ENCODE measurements around the gene XRCC4. TPM values are rescaled to one million over a fixed set of nuclear protein-coding genes. Genes with fewer than 3 reads are reported as not detected.

Gene XRCC4
- total RNA-seq, 5 donors from 2014 or later (not counting 1 experiment from before 2014, with no cell fraction given), result 3.5 to 5.1 (median 4.2) TPM

DNA sequence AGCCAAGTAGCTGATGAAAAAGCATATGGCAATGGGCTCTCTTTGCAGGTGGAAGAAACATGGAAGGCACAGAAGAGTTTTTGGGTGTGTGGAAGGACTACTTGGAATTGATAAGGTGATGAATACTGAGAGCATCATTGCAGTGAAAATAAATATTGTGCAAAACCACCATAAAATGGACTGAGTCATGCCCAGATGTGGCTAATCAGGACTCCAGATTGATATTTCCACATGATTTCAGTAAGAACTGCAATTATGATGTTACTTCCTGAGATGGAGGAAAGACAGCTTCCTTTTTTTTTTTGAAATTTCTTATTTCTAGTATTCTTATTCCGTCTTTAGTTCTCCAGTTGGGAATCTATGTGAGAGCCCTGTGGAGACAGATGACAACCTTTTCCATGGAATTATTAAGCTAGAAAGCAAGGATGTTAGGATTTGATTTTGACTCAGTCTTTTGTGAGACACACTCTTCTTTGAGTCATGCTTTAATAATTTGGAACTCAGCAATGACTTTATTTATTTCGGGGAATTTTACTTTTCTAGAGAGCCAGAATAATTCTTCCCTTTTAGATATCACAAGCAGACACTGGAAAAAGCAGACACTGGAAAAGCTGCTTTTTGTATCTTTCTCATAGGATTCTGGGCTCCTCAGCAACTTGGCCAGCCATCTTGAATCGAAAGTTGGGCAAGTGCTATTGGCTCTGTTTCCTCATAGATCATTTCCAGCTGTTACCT, 300.0 kb downstream of the XRCC4 start:
- WGBS (ENCODE audit: insufficient coverage), result no CpG with 5 or more reads among the region's 3 CpGs
- Mint-ChIP-seq H3K36me3 (no peaks in the 10 kb centered on the region), H3K4me1 (no peaks in the 10 kb centered on the region), H3K4me3 (no peak overlapping the region), H3K27ac (no peak overlapping the region), H3K9me3 (no peaks in the 10 kb centered on the region), H3K27me3 (no peaks in the 10 kb centered on the region)
- no peak for DNase-seq
- H3K4me3 ChIP-seq (ENCODE audit: control insufficient read depth in 1 of 2, extremely low read depth in 1 of 2, low read length in 1 of 2), result no peak overlapping the region
- H3K27me3 ChIP-seq (replicated peaks in 1 of 2; ENCODE audit: control insufficient read depth in 2 of 2, extremely low read depth in 1 of 2, insufficient read depth in 2 of 2, low read length in 1 of 2), result no peaks in the 10 kb centered on the region
- no peaks in the 10 kb centered on the region for H3K4me1 ChIP-seq (ENCODE audit: control insufficient read depth in 1 of 2, extremely low read depth in 1 of 2, insufficient read depth in 2 of 2, low read length in 2 of 2)
- ChIA-PET CTCF (interaction anchor here in 1 of 2 donors (0.6 kb wide), 1 partner anchor 9 kb away, joined by 5 read pairs; no protein-coding TSS in a partner anchor), POLR2A (interaction anchor here in 1 of 2 donors (0.6 kb wide), 1 partner anchor 10 kb away, joined by 3 read pairs; no protein-coding TSS in a partner anchor)
- no peaks in the 10 kb centered on the region for H3K36me3 ChIP-seq (ENCODE audit: control insufficient read depth in 2 of 2, extremely low read depth in 1 of 2, insufficient read depth in 1 of 2, low read length in 1 of 2)
- ATAC-seq (replicated peaks in 1 of 4), result no peak
- no peaks in the 10 kb centered on the region for H3K9me3 ChIP-seq
- H3K27ac ChIP-seq (ENCODE audit: low read length), result no peak overlapping the region

DNA sequence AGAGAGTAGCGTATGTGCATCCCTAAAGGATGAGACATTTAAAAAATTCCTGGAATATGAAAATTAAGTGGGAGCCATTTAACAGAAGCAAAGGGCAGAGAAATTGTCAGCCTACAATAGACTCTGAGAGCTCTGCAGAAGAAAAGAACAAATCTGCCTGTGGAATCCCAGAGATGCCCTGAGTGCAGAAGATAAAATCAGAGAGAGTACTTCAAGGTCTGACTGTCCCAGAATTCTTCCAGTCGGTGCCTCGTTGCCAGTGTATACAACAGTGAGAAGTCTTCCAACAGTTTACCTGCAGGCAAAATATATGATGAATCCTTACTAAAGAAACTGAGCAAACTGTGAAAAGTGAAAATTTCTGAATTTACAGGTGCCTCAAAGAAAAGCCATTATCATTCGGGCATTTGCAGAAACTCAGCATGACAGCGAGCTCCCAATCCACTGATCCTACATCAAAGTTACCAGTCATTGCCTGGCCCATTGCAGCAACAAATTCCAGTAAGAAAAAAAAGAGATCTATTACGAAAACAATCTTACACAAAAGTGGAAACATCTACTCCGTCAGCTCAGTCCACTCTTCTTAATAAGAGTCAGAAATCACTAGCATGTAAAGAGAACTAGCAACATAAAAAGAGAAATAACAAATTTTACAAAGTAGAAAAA, 301.4 kb downstream of the XRCC4 start:
- no peaks in the 10 kb centered on the region for H3K4me1 Mint-ChIP-seq
- no peaks in the 10 kb centered on the region for H3K36me3 Mint-ChIP-seq
- Histone ChIP-seq H3K27ac (ENCODE audit: low read length) (no peak overlapping the region), H3K27me3 (replicated peaks in 1 of 2; ENCODE audit: control insufficient read depth in 2 of 2, extremely low read depth in 1 of 2, insufficient read depth in 2 of 2, low read length in 1 of 2) (no peaks in the 10 kb centered on the region), H3K4me3 (ENCODE audit: control insufficient read depth in 1 of 2, extremely low read depth in 1 of 2, low read length in 1 of 2) (no peak overlapping the region), H3K9me3 (no peaks in the 10 kb centered on the region), H3K36me3 (ENCODE audit: control insufficient read depth in 2 of 2, extremely low read depth in 1 of 2, insufficient read depth in 1 of 2, low read length in 1 of 2) (no peaks in the 10 kb centered on the region), H3K4me1 (ENCODE audit: control insufficient read depth in 1 of 2, extremely low read depth in 1 of 2, insufficient read depth in 2 of 2, low read length in 2 of 2) (no peaks in the 10 kb centered on the region)
- DNase-seq (no peak), ATAC-seq (replicated peaks in 1 of 4) (no peak)
- 78% methylated on average over 2 of the region's 7 CpGs for WGBS (ENCODE audit: insufficient coverage)
- ChIA-PET CTCF (interaction anchor here in 1 of 2 donors (0.5 kb wide), 1 partner anchor 332 kb away, joined by 4 read pairs; no protein-coding TSS in a partner anchor), POLR2A (no interaction called here)
- no peaks in the 10 kb centered on the region for H3K27me3 Mint-ChIP-seq
- H3K4me3 Mint-ChIP-seq, result no peak overlapping the region
- H3K9me3 Mint-ChIP-seq, result peaks cover 0 to 4% (median 3%) of the 10 kb centered on the region in 3 donors
- no peak overlapping the region for H3K27ac Mint-ChIP-seq

DNA sequence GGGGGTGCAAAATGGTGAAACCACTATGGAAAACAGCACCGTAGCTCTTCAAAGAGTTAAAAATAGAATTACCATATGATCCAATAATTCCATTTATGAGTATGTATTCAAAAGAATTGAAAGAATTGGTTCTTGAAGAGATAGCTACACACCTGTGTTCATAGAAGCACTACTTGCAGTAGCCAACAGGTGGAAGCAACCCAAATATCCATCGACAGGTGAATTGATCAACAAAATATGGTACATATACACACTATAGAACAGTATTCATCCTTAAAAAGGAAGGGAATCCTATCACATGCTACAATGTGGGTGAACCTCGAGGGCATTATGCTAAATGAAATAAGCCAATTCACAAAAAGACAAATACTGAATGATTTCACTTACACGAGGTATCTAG, 308.5 kb downstream of the XRCC4 start:
- CTCF ChIA-PET, result no interaction called here
- H3K36me3 Mint-ChIP-seq, result no peaks in the 10 kb centered on the region
- no peak overlapping the region for H3K4me3 Mint-ChIP-seq
- H3K4me3 ChIP-seq (ENCODE audit: control insufficient read depth in 1 of 2, extremely low read depth in 1 of 2, low read length in 1 of 2), result no peak overlapping the region
- H3K27me3 Mint-ChIP-seq, result no peaks in the 10 kb centered on the region
- H3K27ac ChIP-seq (ENCODE audit: low read length), result no peak overlapping the region
- H3K36me3 ChIP-seq (ENCODE audit: control insufficient read depth in 2 of 2, extremely low read depth in 1 of 2, insufficient read depth in 1 of 2, low read length in 1 of 2), result no peaks in the 10 kb centered on the region
- H3K9me3 ChIP-seq, result no peaks in the 10 kb centered on the region
- WGBS (ENCODE audit: insufficient coverage), result no CpG with 5 or more reads among the region's 4 CpGs
- no peak overlapping the region for H3K27ac Mint-ChIP-seq
- no peaks in the 10 kb centered on the region for H3K27me3 ChIP-seq (replicated peaks in 1 of 2; ENCODE audit: control insufficient read depth in 2 of 2, extremely low read depth in 1 of 2, insufficient read depth in 2 of 2, low read length in 1 of 2)
- no peak for DNase-seq
- ATAC-seq (replicated peaks in 1 of 4), result no peak
- H3K4me1 Mint-ChIP-seq, result no peaks in the 10 kb centered on the region
- H3K9me3 Mint-ChIP-seq, result peaks cover 0 to 4% (median 4%) of the 10 kb centered on the region in 3 donors
- H3K4me1 ChIP-seq (ENCODE audit: control insufficient read depth in 1 of 2, extremely low read depth in 1 of 2, insufficient read depth in 2 of 2, low read length in 2 of 2), result no peaks in the 10 kb centered on the region
- POLR2A ChIA-PET, result no interaction called here

DNA sequence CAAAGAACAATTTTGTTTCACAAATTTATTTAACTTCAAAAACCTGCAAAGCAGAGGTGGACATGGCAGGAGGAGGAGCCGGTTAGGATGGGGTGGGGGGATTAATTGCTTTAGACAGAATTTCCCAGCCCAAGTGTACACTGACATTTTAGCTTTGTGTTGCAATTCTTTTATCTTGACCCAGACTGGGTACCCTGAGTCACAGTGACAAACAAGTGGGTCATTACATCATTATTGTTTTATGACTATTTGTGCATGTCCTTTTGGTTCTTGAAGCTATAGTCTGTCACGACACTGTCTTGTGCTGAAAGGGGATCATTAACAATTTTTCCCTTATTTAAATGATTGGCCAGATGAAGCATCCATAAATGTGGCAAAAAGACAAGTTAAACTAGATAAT, 309.7 kb downstream of the XRCC4 start:
- H3K27me3 ChIP-seq (replicated peaks in 1 of 2; ENCODE audit: control insufficient read depth in 2 of 2, extremely low read depth in 1 of 2, insufficient read depth in 2 of 2, low read length in 1 of 2), result no peaks in the 10 kb centered on the region
- H3K27ac Mint-ChIP-seq, result no peak overlapping the region
- no peaks in the 10 kb centered on the region for H3K36me3 Mint-ChIP-seq
- no peaks in the 10 kb centered on the region for H3K4me1 ChIP-seq (ENCODE audit: control insufficient read depth in 1 of 2, extremely low read depth in 1 of 2, insufficient read depth in 2 of 2, low read length in 2 of 2)
- H3K27ac ChIP-seq (ENCODE audit: low read length), result no peak overlapping the region
- H3K4me3 ChIP-seq (ENCODE audit: control insufficient read depth in 1 of 2, extremely low read depth in 1 of 2, low read length in 1 of 2), result no peak overlapping the region
- no peaks in the 10 kb centered on the region for H3K27me3 Mint-ChIP-seq
- no peaks in the 10 kb centered on the region for H3K4me1 Mint-ChIP-seq
- H3K9me3 ChIP-seq, result no peaks in the 10 kb centered on the region
- no peak overlapping the region for H3K4me3 Mint-ChIP-seq
- CTCF ChIA-PET, result interaction anchor here in 1 of 2 donors (0.5 kb wide), 1 partner anchor 192 kb away, joined by 3 read pairs; no protein-coding TSS in a partner anchor
- POLR2A ChIA-PET, result no interaction called here
- ATAC-seq (replicated peaks in 1 of 4) (no peak), DNase-seq (no peak)
- peaks cover 0 to 4% (median 4%) of the 10 kb centered on the region in 3 donors for H3K9me3 Mint-ChIP-seq
- no peaks in the 10 kb centered on the region for H3K36me3 ChIP-seq (ENCODE audit: control insufficient read depth in 2 of 2, extremely low read depth in 1 of 2, insufficient read depth in 1 of 2, low read length in 1 of 2)
- WGBS (ENCODE audit: insufficient coverage), result no CpG with 5 or more reads among the region's 2 CpGs

DNA sequence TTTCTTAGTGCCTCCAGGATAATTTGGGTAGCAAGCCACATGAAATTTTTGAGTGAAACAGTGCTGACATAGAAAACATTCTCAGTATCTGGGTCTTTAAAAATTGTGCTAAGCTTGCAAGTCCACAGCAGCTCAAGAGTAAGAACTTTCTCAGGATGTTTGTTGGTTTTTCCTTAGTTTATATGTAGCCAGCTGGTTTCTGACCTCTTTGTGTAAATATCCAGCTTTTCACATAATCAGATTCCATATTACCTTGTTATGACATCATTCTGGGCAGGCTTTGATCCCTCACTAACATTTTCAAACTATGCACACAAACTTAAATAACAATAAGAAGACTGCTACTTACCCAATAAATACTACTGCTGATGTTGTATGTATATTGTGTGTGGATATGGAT, 311.3 kb downstream of the XRCC4 start:
- CTCF ChIA-PET, result no interaction called here
- H3K36me3 Mint-ChIP-seq, result no peaks in the 10 kb centered on the region
- H3K4me3 Mint-ChIP-seq, result no peak overlapping the region
- Histone ChIP-seq H3K36me3 (ENCODE audit: control insufficient read depth in 2 of 2, extremely low read depth in 1 of 2, insufficient read depth in 1 of 2, low read length in 1 of 2) (no peaks in the 10 kb centered on the region), H3K27ac (ENCODE audit: low read length) (no peak overlapping the region), H3K9me3 (no peaks in the 10 kb centered on the region), H3K4me1 (ENCODE audit: control insufficient read depth in 1 of 2, extremely low read depth in 1 of 2, insufficient read depth in 2 of 2, low read length in 2 of 2) (no peaks in the 10 kb centered on the region), H3K4me3 (ENCODE audit: control insufficient read depth in 1 of 2, extremely low read depth in 1 of 2, low read length in 1 of 2) (no peak overlapping the region), H3K27me3 (replicated peaks in 1 of 2; ENCODE audit: control insufficient read depth in 2 of 2, extremely low read depth in 1 of 2, insufficient read depth in 2 of 2, low read length in 1 of 2) (no peaks in the 10 kb centered on the region)
- DNase-seq (no peak), ATAC-seq (replicated peaks in 1 of 4) (no peak)
- POLR2A ChIA-PET, result no interaction called here
- H3K27me3 Mint-ChIP-seq, result no peaks in the 10 kb centered on the region
- H3K4me1 Mint-ChIP-seq, result no peaks in the 10 kb centered on the region
- H3K27ac Mint-ChIP-seq, result no peak overlapping the region
- peaks cover 0 to 1% (median 0%) of the 10 kb centered on the region in 3 donors for H3K9me3 Mint-ChIP-seq

DNA sequence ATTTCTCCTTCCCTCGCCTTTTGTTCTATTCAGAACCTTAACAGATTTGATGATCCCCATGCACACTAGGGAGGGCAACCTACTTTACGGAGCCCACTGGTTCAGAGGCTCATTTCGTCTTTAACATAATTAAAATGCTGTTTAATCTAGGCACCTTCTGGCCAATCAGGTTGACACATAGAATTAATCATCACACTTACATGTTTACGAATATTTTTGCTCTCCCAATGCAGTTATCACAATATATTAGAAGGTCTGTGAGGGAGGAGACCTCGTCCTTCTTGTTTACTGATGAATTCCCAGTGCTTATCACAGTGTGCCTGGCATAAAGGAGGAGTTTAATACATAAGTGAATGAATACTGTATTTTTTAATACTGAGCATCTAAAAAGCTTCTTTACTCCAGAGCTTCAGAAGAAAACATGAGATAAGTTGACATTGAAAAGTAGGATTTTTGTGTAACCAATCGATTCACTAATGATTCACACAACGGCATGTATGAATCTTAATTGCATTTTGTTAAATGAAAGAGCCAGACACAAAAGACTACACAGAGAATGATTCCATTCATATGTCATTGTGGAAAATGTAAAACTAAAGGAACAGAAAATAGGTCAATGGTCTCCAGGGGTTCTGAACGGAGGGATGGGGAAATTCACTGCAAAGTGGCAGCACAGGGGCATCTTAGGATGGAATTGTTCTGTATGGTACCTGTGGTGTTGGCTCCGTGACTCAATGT, 315.6 kb downstream of the XRCC4 start:
- CTCF ChIA-PET, result interaction anchor here in 1 of 2 donors (0.5 kb wide), 1 partner anchor 1086 kb away, joined by 7 read pairs; no protein-coding TSS in a partner anchor
- H3K27ac ChIP-seq (ENCODE audit: low read length), result no peak overlapping the region
- WGBS (ENCODE audit: insufficient coverage), result 81% methylated on average over 3 of the region's 9 CpGs
- H3K4me1 ChIP-seq (ENCODE audit: control insufficient read depth in 1 of 2, extremely low read depth in 1 of 2, insufficient read depth in 2 of 2, low read length in 2 of 2), result no peaks in the 10 kb centered on the region
- H3K27ac Mint-ChIP-seq, result no peak overlapping the region
- no peaks in the 10 kb centered on the region for H3K36me3 ChIP-seq (ENCODE audit: control insufficient read depth in 2 of 2, extremely low read depth in 1 of 2, insufficient read depth in 1 of 2, low read length in 1 of 2)
- no peak for ATAC-seq (replicated peaks in 1 of 4)
- no peaks in the 10 kb centered on the region for H3K9me3 ChIP-seq
- no peak for DNase-seq
- H3K9me3 Mint-ChIP-seq, result no peaks in the 10 kb centered on the region
- no peak overlapping the region for H3K4me3 ChIP-seq (ENCODE audit: control insufficient read depth in 1 of 2, extremely low read depth in 1 of 2, low read length in 1 of 2)
- no peak overlapping the region for H3K4me3 Mint-ChIP-seq
- no peaks in the 10 kb centered on the region for H3K27me3 ChIP-seq (replicated peaks in 1 of 2; ENCODE audit: control insufficient read depth in 2 of 2, extremely low read depth in 1 of 2, insufficient read depth in 2 of 2, low read length in 1 of 2)
- POLR2A ChIA-PET, result no interaction called here
- H3K27me3 Mint-ChIP-seq, result no peaks in the 10 kb centered on the region
- no peaks in the 10 kb centered on the region for H3K4me1 Mint-ChIP-seq
- H3K36me3 Mint-ChIP-seq, result no peaks in the 10 kb centered on the region

Data from T-cell (primary cell).